ENCODE results near the gene DACT2.
"Not testable (repeated sequence)": the region's sequence is repeated elsewhere in the genome, so short reads cannot be mapped to it uniquely, and the experiment has no call there.

GRCh38 chr6:168312125-168312507 lies 7.5 kb downstream of the DACT2 start:
- TF ChIP-seq, protein P1, sequence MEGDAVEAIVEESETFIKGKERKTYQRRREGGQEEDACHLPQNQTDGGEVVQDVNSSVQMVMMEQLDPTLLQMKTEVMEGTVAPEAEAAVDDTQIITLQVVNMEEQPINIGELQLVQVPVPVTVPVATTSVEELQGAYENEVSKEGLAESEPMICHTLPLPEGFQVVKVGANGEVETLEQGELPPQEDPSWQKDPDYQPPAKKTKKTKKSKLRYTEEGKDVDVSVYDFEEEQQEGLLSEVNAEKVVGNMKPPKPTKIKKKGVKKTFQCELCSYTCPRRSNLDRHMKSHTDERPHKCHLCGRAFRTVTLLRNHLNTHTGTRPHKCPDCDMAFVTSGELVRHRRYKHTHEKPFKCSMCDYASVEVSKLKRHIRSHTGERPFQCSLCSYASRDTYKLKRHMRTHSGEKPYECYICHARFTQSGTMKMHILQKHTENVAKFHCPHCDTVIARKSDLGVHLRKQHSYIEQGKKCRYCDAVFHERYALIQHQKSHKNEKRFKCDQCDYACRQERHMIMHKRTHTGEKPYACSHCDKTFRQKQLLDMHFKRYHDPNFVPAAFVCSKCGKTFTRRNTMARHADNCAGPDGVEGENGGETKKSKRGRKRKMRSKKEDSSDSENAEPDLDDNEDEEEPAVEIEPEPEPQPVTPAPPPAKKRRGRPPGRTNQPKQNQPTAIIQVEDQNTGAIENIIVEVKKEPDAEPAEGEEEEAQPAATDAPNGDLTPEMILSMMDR (IDR thresholded peaks at IDR 0.05): not testable (repeated sequence)
- not testable (repeated sequence) for TF ChIP-seq ZBTB21 (CRISPR knock-in tag; IDR thresholded peaks at IDR 0.05; ENCODE audit: borderline replicate concordance); NR2C2 (CRISPR knock-in tag; IDR thresholded peaks at IDR 0.05); TEAD4 (CRISPR knock-in tag; IDR thresholded peaks at IDR 0.05); ESRRA (CRISPR knock-in tag; IDR thresholded peaks at IDR 0.05; ENCODE audit: borderline replicate concordance); ATF2 (CRISPR knock-in tag; IDR thresholded peaks at IDR 0.05; ENCODE audit: borderline replicate concordance, low read depth); TCF7 (CRISPR knock-in tag; IDR thresholded peaks at IDR 0.05; ENCODE audit: low read depth); ZNF671 (CRISPR knock-in tag; IDR thresholded peaks at IDR 0.05); SMAD3 (CRISPR knock-in tag; IDR thresholded peaks at IDR 0.05; ENCODE audit: borderline replicate concordance); CBFB (CRISPR knock-in tag; IDR thresholded peaks at IDR 0.05; ENCODE audit: low read depth)
- TF ChIP-seq, protein P2, sequence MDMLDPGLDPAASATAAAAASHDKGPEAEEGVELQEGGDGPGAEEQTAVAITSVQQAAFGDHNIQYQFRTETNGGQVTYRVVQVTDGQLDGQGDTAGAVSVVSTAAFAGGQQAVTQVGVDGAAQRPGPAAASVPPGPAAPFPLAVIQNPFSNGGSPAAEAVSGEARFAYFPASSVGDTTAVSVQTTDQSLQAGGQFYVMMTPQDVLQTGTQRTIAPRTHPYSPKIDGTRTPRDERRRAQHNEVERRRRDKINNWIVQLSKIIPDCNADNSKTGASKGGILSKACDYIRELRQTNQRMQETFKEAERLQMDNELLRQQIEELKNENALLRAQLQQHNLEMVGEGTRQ (CRISPR knock-in tag; IDR thresholded peaks at IDR 0.05): not testable (repeated sequence)
- TF ChIP-seq, protein P3, sequence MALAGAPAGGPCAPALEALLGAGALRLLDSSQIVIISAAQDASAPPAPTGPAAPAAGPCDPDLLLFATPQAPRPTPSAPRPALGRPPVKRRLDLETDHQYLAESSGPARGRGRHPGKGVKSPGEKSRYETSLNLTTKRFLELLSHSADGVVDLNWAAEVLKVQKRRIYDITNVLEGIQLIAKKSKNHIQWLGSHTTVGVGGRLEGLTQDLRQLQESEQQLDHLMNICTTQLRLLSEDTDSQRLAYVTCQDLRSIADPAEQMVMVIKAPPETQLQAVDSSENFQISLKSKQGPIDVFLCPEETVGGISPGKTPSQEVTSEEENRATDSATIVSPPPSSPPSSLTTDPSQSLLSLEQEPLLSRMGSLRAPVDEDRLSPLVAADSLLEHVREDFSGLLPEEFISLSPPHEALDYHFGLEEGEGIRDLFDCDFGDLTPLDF (CRISPR knock-in tag; IDR thresholded peaks at IDR 0.05): not testable (repeated sequence)
- TF ChIP-seq, protein P4, sequence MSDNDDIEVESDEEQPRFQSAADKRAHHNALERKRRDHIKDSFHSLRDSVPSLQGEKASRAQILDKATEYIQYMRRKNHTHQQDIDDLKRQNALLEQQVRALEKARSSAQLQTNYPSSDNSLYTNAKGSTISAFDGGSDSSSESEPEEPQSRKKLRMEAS (CRISPR knock-in tag; IDR thresholded peaks at IDR 0.05): not testable (repeated sequence)
- TF ChIP-seq, protein P5, sequence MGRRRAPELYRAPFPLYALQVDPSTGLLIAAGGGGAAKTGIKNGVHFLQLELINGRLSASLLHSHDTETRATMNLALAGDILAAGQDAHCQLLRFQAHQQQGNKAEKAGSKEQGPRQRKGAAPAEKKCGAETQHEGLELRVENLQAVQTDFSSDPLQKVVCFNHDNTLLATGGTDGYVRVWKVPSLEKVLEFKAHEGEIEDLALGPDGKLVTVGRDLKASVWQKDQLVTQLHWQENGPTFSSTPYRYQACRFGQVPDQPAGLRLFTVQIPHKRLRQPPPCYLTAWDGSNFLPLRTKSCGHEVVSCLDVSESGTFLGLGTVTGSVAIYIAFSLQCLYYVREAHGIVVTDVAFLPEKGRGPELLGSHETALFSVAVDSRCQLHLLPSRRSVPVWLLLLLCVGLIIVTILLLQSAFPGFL (CRISPR knock-in tag; IDR thresholded peaks at IDR 0.05; ENCODE audit: borderline replicate concordance): not testable (repeated sequence)
